CD4-positive, alpha-beta memory T cell (primary cell): ENCODE measurements around the gene RGS11. TPM values are rescaled to one million over a fixed set of nuclear protein-coding genes. Genes with fewer than 3 reads are reported as not detected.

Experiments
- CTCF ChIA-PET: fragments of 350-600 bp; sonication (Branson Sonifier 250); formaldehyde crosslinking; loops from one replicate; lab custom pipeline; 2021; ENCODE audit warnings: inconsistent platforms; ENCODE audit not compliant: partially characterized antibody; lab: Charles Lee
- POLR2A ChIA-PET: fragments of 350-600 bp; sonication (Branson Sonifier 250); formaldehyde crosslinking; loops from one replicate; lab custom pipeline; 2021; ENCODE audit not compliant: partially characterized antibody; lab: Charles Lee
- DNase-seq, 5 donors: peaks; one replicate each; pipeline versions ENCODE4 v3.0.0 to v3.0.0-alpha.2; 2020 to 2022; ENCODE audit warnings: mixed read lengths in 1 of 5
- H3K27ac ChIP-seq: one replicate; pipeline ENCODE4 v1.7.0; 2013; ENCODE audit warnings: low read depth, low read length
- H3K27me3 ChIP-seq: 2 replicates; pipeline ENCODE4 v1.7.0; 2013; ENCODE audit warnings: mild to moderate bottlenecking, low read length, moderate library complexity; ENCODE audit not compliant: insufficient read depth
- H3K36me3 ChIP-seq: 2 replicates; pipeline ENCODE4 v1.7.0; 2013; ENCODE audit warnings: mild to moderate bottlenecking, low read length, moderate library complexity; ENCODE audit not compliant: insufficient read depth
- H3K4me1 ChIP-seq: 2 replicates; pipeline ENCODE4 v1.7.0; 2013; ENCODE audit warnings: mild to moderate bottlenecking, low read length, moderate library complexity; ENCODE audit not compliant: insufficient read depth
- H3K4me3 ChIP-seq, 2 donors: one replicate each; pipeline ENCODE4 v1.7.0; 2013; ENCODE audit warnings: low read length in 2 of 2, mild to moderate bottlenecking in 1 of 2
- H3K9me3 ChIP-seq, 2 donors: one replicate each; pipeline ENCODE4 v1.7.0; 2013; ENCODE audit warnings: low read length in 2 of 2, control low read depth in 1 of 2; ENCODE audit not compliant: control insufficient read depth in 1 of 2
- H3K27ac Mint-ChIP-seq, 7 donors: one replicate each; pipeline ENCODE4 v1.8.0; 2020 to 2021; ENCODE audit warnings: mixed read lengths in 7 of 7, mild to moderate bottlenecking in 6 of 7, inconsistent platforms in 3 of 7, moderate library complexity in 3 of 7
- H3K27me3 Mint-ChIP-seq, 2 donors: one replicate each; pipeline ENCODE4 v1.8.0; 2020 to 2021; ENCODE audit warnings: mixed read lengths in 2 of 2
- H3K36me3 Mint-ChIP-seq, 2 donors: one replicate each; pipeline ENCODE4 v1.8.0; 2020 to 2021; ENCODE audit warnings: mixed read lengths in 2 of 2, inconsistent platforms in 1 of 2, mild to moderate bottlenecking in 1 of 2
- H3K4me1 Mint-ChIP-seq, 4 donors: one replicate each; pipeline ENCODE4 v1.8.0; 2020 to 2021; ENCODE audit warnings: mixed read lengths in 4 of 4, mild to moderate bottlenecking in 1 of 4
- H3K4me3 Mint-ChIP-seq, 8 donors: one replicate each; pipeline ENCODE4 v1.8.0; 2020 to 2021; ENCODE audit warnings: mixed read lengths in 8 of 8, mild to moderate bottlenecking in 7 of 8, moderate library complexity in 6 of 8, inconsistent platforms in 3 of 8
- H3K9me3 Mint-ChIP-seq, 8 donors: one replicate each; pipeline ENCODE4 v1.8.0; 2020 to 2021; ENCODE audit warnings: mixed read lengths in 8 of 8, mild to moderate bottlenecking in 5 of 8, inconsistent platforms in 3 of 8, moderate library complexity in 1 of 8
- intact Hi-C: fragments of 100-400 bp; cut with micrococcal nuclease; formaldehyde crosslinking; loops from one replicate; pipeline ENCODE4 v1.15.1; 2023
- polyA plus RNA-seq, 2 donors: library from polyadenylated mRNA; unstranded; fragments of 300-500 nt; fragmentation: Illumina TruSeq; gene quantifications; one replicate each; pipeline ENCODE4 v1.2.3, GENCODE V29; 2021
- total RNA-seq, 2 experiments: library from RNA; stranded (reverse); gene quantifications; one replicate each; pipeline ENCODE4 v1.2.3, GENCODE V29; 2021

The RGS11 gene
- total RNA-seq = under 1 TPM in 1 of 2 experiments, not detected in 1; 0.44 TPM
- polyA plus RNA-seq = not detected

GRCh38 chr16:275786-276232 lies at the start of gene RGS11:
Gene RGS11 (minus strand): TSS chr16:275944. CDS start chr16:275911, 33 bp downstream.
- H3K9me3 Mint-ChIP-seq = no peaks in the 10 kb centered on the region
- Histone ChIP-seq H3K27me3 (no peaks in the 10 kb centered on the region), H3K27ac (no peak within 1 kb of the TSS), H3K9me3 (no peaks in the 10 kb centered on the region), H3K4me3 (peak within 1 kb of the TSS in 1 of 2 donors; percentile 24), H3K36me3 (no peaks in the 10 kb centered on the region), H3K4me1 (peaks cover 14% of the 10 kb centered on the region)
- no peak for DNase-seq
- H3K4me3 Mint-ChIP-seq = peak within 1 kb of the TSS; percentile 9 to 77 (median 63)
- H3K4me1 Mint-ChIP-seq = peaks cover 6 to 9% (median 8%) of the 10 kb centered on the region in 4 donors
- H3K27ac Mint-ChIP-seq = peak within 1 kb of the TSS in 2 of 7 donors; percentile 12 to 59
- intact Hi-C loops = no loop called here
- POLR2A ChIA-PET = no interaction called here
- H3K27me3 Mint-ChIP-seq = peaks cover 4 to 8% of the 10 kb centered on the region in 2 donors
- H3K36me3 Mint-ChIP-seq = no peaks in the 10 kb centered on the region
- CTCF ChIA-PET = no interaction called here

- Histone ChIP-seq H3K9me3 (no peaks in the 10 kb centered on the region), H3K4me1 (peaks cover 75% of the 10 kb centered on the region), H3K4me3 (peak overlapping the region; percentile 22 to 60), H3K36me3 (no peaks in the 10 kb centered on the region), H3K27ac (peak overlapping the region; percentile 62), H3K27me3 (no peaks in the 10 kb centered on the region)
- H3K27ac Mint-ChIP-seq = peak overlapping the region; percentile 94 to 99 (median 97)
- peak overlapping the region; percentile 69 to 85 (median 80) for H3K4me3 Mint-ChIP-seq
- ChIA-PET CTCF (interaction anchor here (1.0 to 1.3 kb wide), 3 partner anchors 16 to 143 kb away, joined by 3 to 5 read pairs (median 3); partner anchors contain the start of gene FAM234A), POLR2A (interaction anchor here (0.6 to 2.0 kb wide), 6 partner anchors 10 to 97 kb away, joined by 3 to 19 read pairs (median 4); partner anchors contain the start of gene FAM234A)
- peaks cover 0 to 5% (median 0%) of the 10 kb centered on the region in 8 donors for H3K9me3 Mint-ChIP-seq
- peaks cover 4 to 11% of the 10 kb centered on the region in 2 donors for H3K36me3 Mint-ChIP-seq
- H3K4me1 Mint-ChIP-seq = peaks cover 40 to 77% (median 50%) of the 10 kb centered on the region in 4 donors
- DNase-seq = peak; percentile 88 to 93 (median 90)
- H3K27me3 Mint-ChIP-seq = no peaks in the 10 kb centered on the region
- intact Hi-C loops = loop anchor here (2.0 kb wide), 1 partner anchor 28 kb away; the partner anchor contains the start of gene AXIN1
Observed at GRCh38 chr16:324451-325334, 48.9 kb upstream of the RGS11 start.

DNA sequence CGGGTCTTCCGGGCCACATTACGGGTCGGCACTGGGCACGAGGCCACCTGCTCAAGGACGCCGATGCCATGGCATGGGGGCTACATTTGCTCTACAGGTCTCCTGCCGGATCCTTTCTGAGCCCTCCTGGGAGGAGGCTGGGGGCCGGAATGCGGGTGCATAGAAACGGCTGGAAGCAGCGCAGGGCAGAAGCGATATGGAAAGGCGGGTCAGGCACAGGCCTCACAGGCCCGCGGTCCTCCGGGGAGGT lies 48.4 kb upstream of the RGS11 start:
- H3K9me3 Mint-ChIP-seq = peaks cover 0 to 5% (median 0%) of the 10 kb centered on the region in 8 donors
- no peak for DNase-seq
- Histone ChIP-seq H3K4me3 (peak overlapping the region in 1 of 2 donors; percentile 60), H3K27me3 (no peaks in the 10 kb centered on the region), H3K9me3 (no peaks in the 10 kb centered on the region), H3K36me3 (peaks cover 3% of the 10 kb centered on the region), H3K4me1 (peaks cover 75% of the 10 kb centered on the region), H3K27ac (peak overlapping the region; percentile 62)
- peak overlapping the region; percentile 94 to 99 (median 97) for H3K27ac Mint-ChIP-seq
- peak overlapping the region in 7 of 8 donors; percentile 69 to 85 (median 80) for H3K4me3 Mint-ChIP-seq
- ChIA-PET CTCF (no interaction called here), POLR2A (interaction anchor here (0.8 to 2.0 kb wide), 4 partner anchors 11 to 89 kb away, joined by 4 to 19 read pairs (median 5); partner anchors contain the start of gene FAM234A)
- H3K27me3 Mint-ChIP-seq = no peaks in the 10 kb centered on the region
- peaks cover 6 to 15% of the 10 kb centered on the region in 2 donors for H3K36me3 Mint-ChIP-seq
- intact Hi-C loops = loop anchor here (2.0 kb wide), 1 partner anchor 29 kb away; the partner anchor contains the start of gene AXIN1
- peaks cover 41 to 82% (median 53%) of the 10 kb centered on the region in 4 donors for H3K4me1 Mint-ChIP-seq

GRCh38 chr16:322476-323143 lies 46.9 kb upstream of the RGS11 start:
- Histone ChIP-seq H3K9me3 (no peaks in the 10 kb centered on the region), H3K27ac (peak overlapping the region; percentile 20), H3K4me3 (no peak overlapping the region), H3K27me3 (no peaks in the 10 kb centered on the region), H3K4me1 (peaks cover 67% of the 10 kb centered on the region), H3K36me3 (peaks cover 19% of the 10 kb centered on the region)
- Mint-ChIP-seq H3K4me1 (peaks cover 42 to 83% (median 60%) of the 10 kb centered on the region in 4 donors), H3K4me3 (peak overlapping the region in 4 of 8 donors; percentile 10 to 46 (median 22)), H3K9me3 (peaks cover 0 to 5% (median 0%) of the 10 kb centered on the region in 8 donors), H3K36me3 (peaks cover 6 to 30% of the 10 kb centered on the region in 2 donors), H3K27me3 (no peaks in the 10 kb centered on the region), H3K27ac (peak overlapping the region; percentile 74 to 99 (median 97))
- ChIA-PET POLR2A (interaction anchor here (1.3 kb wide), 1 partner anchor 87 kb away, joined by 4 read pairs; no protein-coding TSS in a partner anchor), CTCF (interaction anchor here (1.2 to 1.5 kb wide), 2 partner anchors 69 to 88 kb away, joined by 3 to 5 read pairs; partner anchors contain the start of gene FAM234A)
- intact Hi-C loops = no loop called here
- no peak for DNase-seq

DNA sequence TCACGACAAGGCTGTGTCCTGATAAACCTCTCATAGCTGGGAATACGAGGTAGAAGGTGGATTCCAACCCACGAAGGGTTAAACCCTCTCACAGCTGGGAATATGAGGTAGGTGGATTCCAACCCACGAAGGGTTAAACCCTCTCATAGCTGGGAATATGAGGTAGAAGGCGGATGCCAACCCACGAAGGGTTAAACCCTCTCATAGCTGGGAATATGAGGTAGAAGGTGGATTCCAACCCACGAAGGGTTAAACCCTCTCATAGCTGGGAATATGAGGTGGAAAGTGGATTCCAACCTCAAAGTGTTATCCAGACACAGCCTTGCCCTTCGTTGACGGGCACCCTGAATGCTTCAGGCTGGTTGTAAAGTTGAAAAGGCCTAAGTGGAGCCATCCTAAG lies 45.8 kb upstream of the RGS11 start:
- intact Hi-C loops = no loop called here
- Mint-ChIP-seq H3K27ac (peak overlapping the region; percentile 61 to 93 (median 89)), H3K27me3 (no peaks in the 10 kb centered on the region), H3K4me3 (peak overlapping the region in 2 of 8 donors; percentile 64 to 75), H3K4me1 (peaks cover 37 to 83% (median 55%) of the 10 kb centered on the region in 4 donors), H3K9me3 (peaks cover 0 to 5% (median 0%) of the 10 kb centered on the region in 8 donors), H3K36me3 (peaks cover 6 to 27% of the 10 kb centered on the region in 2 donors)
- Histone ChIP-seq H3K27ac (no peak overlapping the region), H3K36me3 (peaks cover 20% of the 10 kb centered on the region), H3K27me3 (no peaks in the 10 kb centered on the region), H3K9me3 (no peaks in the 10 kb centered on the region), H3K4me1 (peaks cover 70% of the 10 kb centered on the region), H3K4me3 (no peak overlapping the region)
- ChIA-PET CTCF (interaction anchor here (1.1 to 1.5 kb wide), 3 partner anchors 17 to 87 kb away, joined by 3 to 5 read pairs (median 3); partner anchors contain the start of gene FAM234A), POLR2A (interaction anchor here (1.3 kb wide), 1 partner anchor 86 kb away, joined by 4 read pairs; no protein-coding TSS in a partner anchor)
- no peak for DNase-seq

GRCh38 chr16:320206-320605 lies 44.5 kb upstream of the RGS11 start:
- H3K9me3 ChIP-seq = no peaks in the 10 kb centered on the region
- DNase-seq = no peak
- peaks cover 0 to 5% (median 0%) of the 10 kb centered on the region in 8 donors for H3K9me3 Mint-ChIP-seq
- H3K4me1 ChIP-seq = peaks cover 60% of the 10 kb centered on the region
- H3K27ac Mint-ChIP-seq = peak overlapping the region in 6 of 7 donors; percentile 11 to 81 (median 62)
- H3K4me3 ChIP-seq = no peak overlapping the region
- peaks cover 8 to 31% of the 10 kb centered on the region in 2 donors for H3K36me3 Mint-ChIP-seq
- peaks cover 30 to 79% (median 48%) of the 10 kb centered on the region in 4 donors for H3K4me1 Mint-ChIP-seq
- H3K4me3 Mint-ChIP-seq = peak overlapping the region in 2 of 8 donors; percentile 17 to 57
- peaks cover 20% of the 10 kb centered on the region for H3K36me3 ChIP-seq
- intact Hi-C loops = no loop called here
- H3K27ac ChIP-seq = no peak overlapping the region
- CTCF ChIA-PET = no interaction called here
- no peaks in the 10 kb centered on the region for H3K27me3 ChIP-seq
- H3K27me3 Mint-ChIP-seq = no peaks in the 10 kb centered on the region
- POLR2A ChIA-PET = no interaction called here
